ENCODE measurements around the gene PAK3.

DNA sequence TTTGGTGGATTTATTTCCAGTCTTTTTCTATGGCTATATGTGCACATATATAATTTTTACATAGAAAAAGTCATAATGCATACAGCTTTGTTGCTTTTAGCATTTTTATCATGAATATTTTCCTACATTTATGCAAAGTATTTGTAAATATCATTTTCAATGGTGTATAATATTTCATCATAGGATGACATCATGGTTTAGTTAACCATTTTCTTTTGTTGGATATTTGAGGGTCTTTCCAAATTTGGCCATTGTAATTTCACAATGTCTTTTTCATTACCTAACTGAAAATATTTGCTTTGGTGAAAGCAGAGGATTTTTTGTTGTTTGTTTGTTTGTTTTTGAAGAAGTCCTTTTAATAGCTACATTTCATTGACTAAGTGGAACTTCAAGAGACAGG is 31.0 kb downstream of the PAK3 start:
- TF ChIP-seq, protein P1, sequence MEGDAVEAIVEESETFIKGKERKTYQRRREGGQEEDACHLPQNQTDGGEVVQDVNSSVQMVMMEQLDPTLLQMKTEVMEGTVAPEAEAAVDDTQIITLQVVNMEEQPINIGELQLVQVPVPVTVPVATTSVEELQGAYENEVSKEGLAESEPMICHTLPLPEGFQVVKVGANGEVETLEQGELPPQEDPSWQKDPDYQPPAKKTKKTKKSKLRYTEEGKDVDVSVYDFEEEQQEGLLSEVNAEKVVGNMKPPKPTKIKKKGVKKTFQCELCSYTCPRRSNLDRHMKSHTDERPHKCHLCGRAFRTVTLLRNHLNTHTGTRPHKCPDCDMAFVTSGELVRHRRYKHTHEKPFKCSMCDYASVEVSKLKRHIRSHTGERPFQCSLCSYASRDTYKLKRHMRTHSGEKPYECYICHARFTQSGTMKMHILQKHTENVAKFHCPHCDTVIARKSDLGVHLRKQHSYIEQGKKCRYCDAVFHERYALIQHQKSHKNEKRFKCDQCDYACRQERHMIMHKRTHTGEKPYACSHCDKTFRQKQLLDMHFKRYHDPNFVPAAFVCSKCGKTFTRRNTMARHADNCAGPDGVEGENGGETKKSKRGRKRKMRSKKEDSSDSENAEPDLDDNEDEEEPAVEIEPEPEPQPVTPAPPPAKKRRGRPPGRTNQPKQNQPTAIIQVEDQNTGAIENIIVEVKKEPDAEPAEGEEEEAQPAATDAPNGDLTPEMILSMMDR (IDR thresholded peaks at IDR 0.05): no peak
- TF ChIP-seq POLR2A (IDR thresholded peaks at IDR 0.05) (no peak), EP300 (IDR thresholded peaks at IDR 0.05) (no peak)
